Stimulated activated CD4-positive, alpha-beta T cell treated with anti-CD3 and anti-CD28 coated beads, Interleukin-4, amount 100 ng/mL, for 48 hours (primary cell): ENCODE results near the gene PTCD1.

Experiments
- DNase-seq, 2 donors: peaks; one replicate each; pipeline ENCODE4 v3.0.0-alpha.2; 2020; ENCODE audit warnings: low read depth in 2 of 2

The PTCD1 gene

DNA sequence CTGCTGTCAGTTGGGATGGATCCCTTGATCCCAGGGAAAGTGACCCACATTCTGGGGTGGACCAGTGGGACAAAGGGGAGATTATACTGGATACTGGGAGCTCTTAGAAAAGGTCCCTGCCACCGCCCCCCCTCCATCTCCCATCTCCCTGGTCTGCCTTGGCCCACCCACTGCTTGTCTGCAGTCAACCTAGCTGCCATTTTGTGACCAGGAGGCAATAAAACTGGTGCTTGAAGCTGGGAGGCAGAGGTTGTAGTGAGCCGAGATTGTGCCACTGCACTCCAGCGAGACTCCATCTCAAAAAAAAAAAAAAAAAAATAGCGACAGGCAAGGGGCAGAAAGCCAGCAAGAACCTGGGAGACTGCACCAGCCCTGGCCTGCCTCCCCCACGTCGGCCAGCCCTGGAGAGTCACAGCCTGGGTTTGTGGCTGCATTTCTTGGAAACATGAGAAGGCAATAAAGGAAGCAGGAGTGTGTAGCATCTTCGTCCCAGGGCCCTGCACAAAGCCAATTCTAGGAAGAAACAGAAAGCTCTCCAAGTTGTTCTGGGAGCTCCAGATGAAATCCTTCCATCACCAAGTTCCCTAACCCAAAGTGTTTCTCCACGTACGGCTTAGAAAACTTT is 68.7 kb downstream of the PTCD1 start:
- no peak for DNase-seq

DNA sequence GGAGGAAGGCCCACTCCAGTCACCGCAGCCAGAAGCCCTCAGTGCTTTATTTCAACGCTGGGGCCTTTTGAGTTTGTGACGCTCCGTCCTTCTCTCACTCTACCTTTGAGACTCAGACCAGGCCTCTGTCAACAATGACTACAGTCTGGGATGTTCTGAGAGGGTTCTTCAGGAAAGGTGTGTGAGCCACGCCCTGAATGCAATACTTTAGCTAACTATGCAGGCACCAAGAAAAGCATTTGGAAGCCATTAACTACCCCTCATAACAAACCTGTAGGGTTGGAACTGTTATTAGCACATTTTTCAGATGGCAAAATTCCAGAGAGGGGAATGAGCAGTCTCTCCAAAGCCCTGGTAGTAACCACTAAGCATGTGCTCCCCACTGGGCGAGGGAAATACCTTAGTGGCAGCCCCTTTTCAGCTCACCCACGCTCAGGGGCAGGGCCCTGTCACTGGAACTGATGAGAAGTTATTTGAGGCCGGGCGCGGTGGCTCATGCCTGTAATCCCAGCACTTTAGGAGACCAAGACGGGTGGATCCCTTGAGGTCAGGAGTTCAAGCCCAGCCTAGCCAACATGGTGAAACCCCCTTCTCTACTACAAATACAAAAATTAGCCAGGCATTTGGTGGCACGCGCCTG is 69.7 kb downstream of the PTCD1 start:
- DNase-seq = no peak
